ENCODE data around the gene NTN4. TPM values are rescaled to one million over a fixed set of nuclear protein-coding genes. Genes with fewer than 3 reads are reported as not detected.

The NTN4 gene
- total and polyA plus RNA-seq, 10 of the 15 experiments (the other 5 are each of a cell fraction or from before 2014, with no cell fraction given): 0.15 TPM; not detected in 9

GRCh38 chr12:95717316-95717928 lies 73.1 kb downstream of the NTN4 start:
- no peak overlapping the region for H3K4me2 ChIP-seq (ENCODE audit: control insufficient read depth, insufficient read depth)

More at GRCh38 chr12:95717316-95717928, 73.1 kb downstream of the NTN4 start:
- FAIRE-seq (no peak), ATAC-seq (no peak), DNase-seq (ENCODE audit: low read depth, low spot score) (no peak)
- Histone ChIP-seq H3K79me2 (ENCODE audit: control insufficient read depth, insufficient read depth, low read length) (no peaks in the 10 kb centered on the region), H3K27ac (ENCODE audit: control insufficient read depth, insufficient read depth) (no peak overlapping the region), H3K27me3 (replicated peaks in 1 of 2; ENCODE audit: control insufficient read depth in 2 of 2, insufficient read depth in 2 of 2, low read length in 1 of 2) (peaks cover 2% of the 10 kb centered on the region in 2 experiments; a peak in 3 of 4 replicates), H3K9ac (ENCODE audit: control insufficient read depth, insufficient read depth, low read length) (no peak overlapping the region), H3K4me1 (ENCODE audit: control insufficient read depth, insufficient read depth, low read length) (no peaks in the 10 kb centered on the region), H2AFZ (ENCODE audit: control insufficient read depth, low read depth, low read length) (no peak overlapping the region), H3K36me3 (ENCODE audit: control insufficient read depth in 2 of 2, insufficient read depth in 2 of 2, low read length in 1 of 2) (no peaks in the 10 kb centered on the region), H4K20me1 (ENCODE audit: control insufficient read depth, insufficient read depth) (no peaks in the 10 kb centered on the region), H3K4me3 (no peak overlapping the region), H3K9me3 (replicated peaks; ENCODE audit: control insufficient read depth, insufficient read depth, low read length) (no peaks in the 10 kb centered on the region)
- ChIA-PET CTCF (interaction anchor here (0.5 to 1.2 kb wide), 2 partner anchors 11 to 473 kb away, joined by 3 to 5 read pairs; no protein-coding TSS in a partner anchor), RAD21 (ENCODE audit: unreplicated experiment) (interaction anchor here (1.0 to 1.1 kb wide), 2 partner anchors 83 to 93 kb away, joined by 3 to 4 read pairs; no protein-coding TSS in a partner anchor), SMC1A (ENCODE audit: uncharacterized antibody, unreplicated experiment) (interaction anchor here (1.5 kb wide), 1 partner anchor 47 kb away, joined by 3 read pairs; no protein-coding TSS in a partner anchor), POLR2A (no interaction called here)
- BruUV-seq (replicated peaks): no TSS peak
- WGBS (ENCODE audit: insufficient coverage, insufficient replicate concordance, low lambda C conversion rate, missing lambda C conversion rate): 44% methylated on average over 5 of the region's 5 CpGs
- intact Hi-C loops (cut with micrococcal nuclease; ENCODE audit: unreplicated experiment) (no loop called here), in situ Hi-C loops (cut with MboI) (no loop called here)
- TF ChIP-seq ZNF384 (IDR thresholded peaks at IDR 0.05; ENCODE audit: borderline replicate concordance, low read depth, low read length): no peak
- no peak for TF ChIP-seq SRF (IDR thresholded peaks at IDR 0.05; ENCODE audit: low read depth in 2 of 2, low read length in 2 of 2)
- TF ChIP-seq, protein P1, sequence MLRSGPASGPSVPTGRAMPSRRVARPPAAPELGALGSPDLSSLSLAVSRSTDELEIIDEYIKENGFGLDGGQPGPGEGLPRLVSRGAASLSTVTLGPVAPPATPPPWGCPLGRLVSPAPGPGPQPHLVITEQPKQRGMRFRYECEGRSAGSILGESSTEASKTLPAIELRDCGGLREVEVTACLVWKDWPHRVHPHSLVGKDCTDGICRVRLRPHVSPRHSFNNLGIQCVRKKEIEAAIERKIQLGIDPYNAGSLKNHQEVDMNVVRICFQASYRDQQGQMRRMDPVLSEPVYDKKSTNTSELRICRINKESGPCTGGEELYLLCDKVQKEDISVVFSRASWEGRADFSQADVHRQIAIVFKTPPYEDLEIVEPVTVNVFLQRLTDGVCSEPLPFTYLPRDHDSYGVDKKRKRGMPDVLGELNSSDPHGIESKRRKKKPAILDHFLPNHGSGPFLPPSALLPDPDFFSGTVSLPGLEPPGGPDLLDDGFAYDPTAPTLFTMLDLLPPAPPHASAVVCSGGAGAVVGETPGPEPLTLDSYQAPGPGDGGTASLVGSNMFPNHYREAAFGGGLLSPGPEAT (IDR thresholded peaks at IDR 0.05; ENCODE audit: low read depth): no peak
- TF ChIP-seq PML (IDR thresholded peaks at IDR 0.05; ENCODE audit: low read length): no peak
- no peak for TF ChIP-seq SMC3 (IDR thresholded peaks at IDR 0.05; ENCODE audit: borderline replicate concordance, low read length)
- no peak for TF ChIP-seq BRCA1 (IDR thresholded peaks at IDR 0.05; ENCODE audit: low read depth, low read length)
- no peak for TF ChIP-seq RELA (IDR thresholded peaks at IDR 0.05; ENCODE audit: borderline replicate concordance, partially characterized antibody)
- no peak for TF ChIP-seq LARP7 (IDR thresholded peaks at IDR 0.05)
- no peak for TF ChIP-seq SIN3A (IDR thresholded peaks at IDR 0.05; ENCODE audit: low read depth, low read length)
- no peak for TF ChIP-seq CTCF (IDR thresholded peaks at IDR 0.05 in 2 of 3, conservative IDR thresholded peaks at IDR 0.05 in 1 of 3; ENCODE audit: control insufficient read depth in 2 of 3, extremely low read depth in 1 of 3, insufficient read depth in 1 of 3, low read depth in 3 of 3, low read length in 3 of 3)
- TF ChIP-seq, protein P2, sequence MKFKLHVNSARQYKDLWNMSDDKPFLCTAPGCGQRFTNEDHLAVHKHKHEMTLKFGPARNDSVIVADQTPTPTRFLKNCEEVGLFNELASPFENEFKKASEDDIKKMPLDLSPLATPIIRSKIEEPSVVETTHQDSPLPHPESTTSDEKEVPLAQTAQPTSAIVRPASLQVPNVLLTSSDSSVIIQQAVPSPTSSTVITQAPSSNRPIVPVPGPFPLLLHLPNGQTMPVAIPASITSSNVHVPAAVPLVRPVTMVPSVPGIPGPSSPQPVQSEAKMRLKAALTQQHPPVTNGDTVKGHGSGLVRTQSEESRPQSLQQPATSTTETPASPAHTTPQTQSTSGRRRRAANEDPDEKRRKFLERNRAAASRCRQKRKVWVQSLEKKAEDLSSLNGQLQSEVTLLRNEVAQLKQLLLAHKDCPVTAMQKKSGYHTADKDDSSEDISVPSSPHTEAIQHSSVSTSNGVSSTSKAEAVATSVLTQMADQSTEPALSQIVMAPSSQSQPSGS (IDR thresholded peaks at IDR 0.05; ENCODE audit: low read length): no peak
- TF ChIP-seq, protein P3, sequence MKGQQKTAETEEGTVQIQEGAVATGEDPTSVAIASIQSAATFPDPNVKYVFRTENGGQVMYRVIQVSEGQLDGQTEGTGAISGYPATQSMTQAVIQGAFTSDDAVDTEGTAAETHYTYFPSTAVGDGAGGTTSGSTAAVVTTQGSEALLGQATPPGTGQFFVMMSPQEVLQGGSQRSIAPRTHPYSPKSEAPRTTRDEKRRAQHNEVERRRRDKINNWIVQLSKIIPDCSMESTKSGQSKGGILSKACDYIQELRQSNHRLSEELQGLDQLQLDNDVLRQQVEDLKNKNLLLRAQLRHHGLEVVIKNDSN (IDR thresholded peaks at IDR 0.05; ENCODE audit: borderline replicate concordance, extremely low read length, insufficient read depth, low read depth, low read length): no peak
- TF ChIP-seq NFIC (IDR thresholded peaks at IDR 0.05; ENCODE audit: low read depth, low read length): no peak
- TF ChIP-seq PAX5 (IDR thresholded peaks at IDR 0.05; ENCODE audit: borderline replicate concordance, low read depth, low read length): no peak
